Smooth muscle cell (in vitro differentiated cells): ENCODE measurements around the gene B3GNT2. TPM values are rescaled to one million over a fixed set of nuclear protein-coding genes. Genes with fewer than 3 reads are reported as not detected.

Experiments
- DNase-seq: peaks from one replicate; lab custom pipeline; 2025; ENCODE audit not compliant: unreplicated experiment; lab: John Stamatoyannopoulos, UW
- H2AFZ ChIP-seq: fragments of 200-600 bp; sonication (generic); 2 replicates; pipeline ENCODE4 v1.6.0; 2016; ENCODE audit warnings: antibody characterized with exemption, low read depth, mild to moderate bottlenecking
- H3F3A ChIP-seq: fragments of 200-600 bp; sonication (generic); 2 replicates; pipeline ENCODE4 v1.6.0; 2017; ENCODE audit warnings: antibody characterized with exemption, low read depth
- H3K27ac ChIP-seq: fragments of 200-600 bp; sonication (generic); 2 replicates; pipeline ENCODE4 v1.5.1; 2016; ENCODE audit warnings: low read depth, mild to moderate bottlenecking
- H3K27me3 ChIP-seq: fragments of 200-600 bp; sonication (generic); 2 replicates; pipeline ENCODE4 v1.6.1; 2016; ENCODE audit warnings: low read depth, mild to moderate bottlenecking
- H3K36me3 ChIP-seq: fragments of 200-600 bp; sonication (generic); 2 replicates; pipeline ENCODE4 v1.5.1; 2016; ENCODE audit warnings: low read depth
- H3K4me1 ChIP-seq: fragments of 200-600 bp; sonication (generic); 2 replicates; pipeline ENCODE4 v1.5.1; 2016; ENCODE audit warnings: low read depth
- H3K4me2 ChIP-seq: fragments of 200-600 bp; sonication (generic); 2 replicates; pipeline ENCODE4 v1.6.0; 2016; ENCODE audit warnings: mild to moderate bottlenecking
- H3K4me3 ChIP-seq: fragments of 200-600 bp; sonication (generic); 2 replicates; pipeline ENCODE4 v1.5.1; 2016; ENCODE audit warnings: mild to moderate bottlenecking
- H3K79me2 ChIP-seq: fragments of 200-600 bp; sonication (generic); 2 replicates; pipeline ENCODE4 v1.6.0; 2016; ENCODE audit warnings: low read depth, mild to moderate bottlenecking
- H3K9ac ChIP-seq: fragments of 200-600 bp; sonication (generic); 2 replicates; pipeline ENCODE4 v1.6.0; 2016; ENCODE audit warnings: low read depth
- H3K9me3 ChIP-seq: fragments of 200-600 bp; sonication (generic); replicated peaks from 2 replicates; pipeline ENCODE4 v1.5.1; 2016; ENCODE audit warnings: low read depth
- H4K20me1 ChIP-seq: fragments of 200-600 bp; sonication (generic); 2 replicates; pipeline ENCODE4 v1.6.0; 2016; ENCODE audit warnings: low read depth
- WGBS: methylation state at CpG from one replicate; pipeline ENCODE4 v1.1.7; 2016; ENCODE audit warnings: low lambda C conversion rate; 5-methylcytosine and 5-hydroxymethylcytosine counted together
- microRNA-seq: library from miRNA; unstranded; fragments of <30 nt; microRNA quantifications from one replicate; pipeline ENCODE4, GENCODE V29; 2016; ENCODE audit warnings: borderline number of aligned reads
- polyA plus RNA-seq: library from polyadenylated mRNA; unstranded; fragments of >200 nt; fragmentation: Nextera tagmentation; extraction: Ambion mirVana; gene quantifications from 2 replicates; pipeline ENCODE4 v1.2.1, GENCODE V29; 2016
- small RNA-seq: library from RNA; depleted of rRNA; stranded (forward); fragments of <200 nt; gene quantifications from one replicate; pipeline ENCODE3, GENCODE V24; 2014
- total RNA-seq: library from RNA; depleted of rRNA; stranded (reverse); fragments of >200 nt; gene quantifications from 2 replicates; pipeline ENCODE4 v1.2.3, GENCODE V29; 2014
- TF ChIP-seq, protein P1 (sequence below): fragments of 200-600 bp; sonication (generic); IDR thresholded peaks from 2 replicates; pipeline ENCODE4 v1.5.1; 2017; ENCODE audit warnings: borderline replicate concordance, mild to moderate bottlenecking, antibody characterized with exemption; ENCODE audit not compliant: insufficient read depth, poor library complexity, severe bottlenecking

Gene B3GNT2
- total and polyA plus RNA-seq, 2 experiments from 2014 or later: 16.5 to 29.3 TPM

DNA sequence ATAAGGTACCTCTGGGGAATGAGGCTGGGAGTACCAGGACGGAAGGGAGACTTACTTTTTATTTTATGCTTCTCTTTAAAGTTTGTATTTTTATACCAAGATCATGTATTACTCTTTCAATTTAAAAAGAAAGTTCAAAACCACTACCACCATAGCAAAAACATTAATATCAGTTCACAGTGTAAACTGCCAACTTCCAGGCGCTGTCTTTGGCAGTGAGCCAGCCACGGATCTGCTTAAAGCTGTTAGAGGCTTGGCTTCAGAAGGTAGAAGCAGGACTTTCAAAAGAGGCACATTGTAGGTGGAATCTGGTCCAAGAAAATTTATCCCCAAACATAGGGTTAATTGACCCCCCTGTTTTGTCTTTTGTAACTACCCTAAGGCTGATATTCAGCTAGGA is 74.8 kb downstream of the B3GNT2 start:
- H3K4me3 ChIP-seq: no peak overlapping the region
- WGBS: 40% methylated on average over 3 of the region's 3 CpGs

More for the DNA sequence above, 74.8 kb downstream of the B3GNT2 start:
- Histone ChIP-seq H3K9ac (no peak overlapping the region), H4K20me1 (no peaks in the 10 kb centered on the region), H3K4me2 (no peak overlapping the region), H3K79me2 (no peaks in the 10 kb centered on the region), H3K27me3 (no peaks in the 10 kb centered on the region), H3K36me3 (no peaks in the 10 kb centered on the region), H2AFZ (no peak overlapping the region), H3K4me1 (peaks cover 6% of the 10 kb centered on the region), H3F3A (no peaks in the 10 kb centered on the region), H3K9me3 (no peaks in the 10 kb centered on the region), H3K27ac (no peak overlapping the region)
- no peak for DNase-seq
- TF ChIP-seq, protein P1, sequence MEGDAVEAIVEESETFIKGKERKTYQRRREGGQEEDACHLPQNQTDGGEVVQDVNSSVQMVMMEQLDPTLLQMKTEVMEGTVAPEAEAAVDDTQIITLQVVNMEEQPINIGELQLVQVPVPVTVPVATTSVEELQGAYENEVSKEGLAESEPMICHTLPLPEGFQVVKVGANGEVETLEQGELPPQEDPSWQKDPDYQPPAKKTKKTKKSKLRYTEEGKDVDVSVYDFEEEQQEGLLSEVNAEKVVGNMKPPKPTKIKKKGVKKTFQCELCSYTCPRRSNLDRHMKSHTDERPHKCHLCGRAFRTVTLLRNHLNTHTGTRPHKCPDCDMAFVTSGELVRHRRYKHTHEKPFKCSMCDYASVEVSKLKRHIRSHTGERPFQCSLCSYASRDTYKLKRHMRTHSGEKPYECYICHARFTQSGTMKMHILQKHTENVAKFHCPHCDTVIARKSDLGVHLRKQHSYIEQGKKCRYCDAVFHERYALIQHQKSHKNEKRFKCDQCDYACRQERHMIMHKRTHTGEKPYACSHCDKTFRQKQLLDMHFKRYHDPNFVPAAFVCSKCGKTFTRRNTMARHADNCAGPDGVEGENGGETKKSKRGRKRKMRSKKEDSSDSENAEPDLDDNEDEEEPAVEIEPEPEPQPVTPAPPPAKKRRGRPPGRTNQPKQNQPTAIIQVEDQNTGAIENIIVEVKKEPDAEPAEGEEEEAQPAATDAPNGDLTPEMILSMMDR: no peak

Small RNAs within 50 kb of the gene (microRNA-seq; reads per million reads assigned to microRNA genes)
- not detected for gene MIR5192

Small RNAs within 50 kb of the gene (small RNA-seq; reads per million reads assigned to genes)
- gene MIR5192 (not detected), gene RN7SL51P (not detected)
